ENCODE results near the gene TLE4. TPM values are rescaled to one million over a fixed set of nuclear protein-coding genes. Genes with fewer than 3 reads are reported as not detected.

Gene TLE4
- total RNA-seq, 4 donors from 2014 or later = 30.5 to 66.2 (median 46.4) TPM

GRCh38 chr9:79621916-79622575 lies 50.3 kb downstream of the TLE4 start:
- TF ChIP-seq POLR2AphosphoS5 (IDR thresholded peaks at IDR 0.05) (no peak), POLR2A (IDR thresholded peaks at IDR 0.05) (no peak), EP300 (IDR thresholded peaks at IDR 0.05) (no peak)
- TF ChIP-seq, protein P1, sequence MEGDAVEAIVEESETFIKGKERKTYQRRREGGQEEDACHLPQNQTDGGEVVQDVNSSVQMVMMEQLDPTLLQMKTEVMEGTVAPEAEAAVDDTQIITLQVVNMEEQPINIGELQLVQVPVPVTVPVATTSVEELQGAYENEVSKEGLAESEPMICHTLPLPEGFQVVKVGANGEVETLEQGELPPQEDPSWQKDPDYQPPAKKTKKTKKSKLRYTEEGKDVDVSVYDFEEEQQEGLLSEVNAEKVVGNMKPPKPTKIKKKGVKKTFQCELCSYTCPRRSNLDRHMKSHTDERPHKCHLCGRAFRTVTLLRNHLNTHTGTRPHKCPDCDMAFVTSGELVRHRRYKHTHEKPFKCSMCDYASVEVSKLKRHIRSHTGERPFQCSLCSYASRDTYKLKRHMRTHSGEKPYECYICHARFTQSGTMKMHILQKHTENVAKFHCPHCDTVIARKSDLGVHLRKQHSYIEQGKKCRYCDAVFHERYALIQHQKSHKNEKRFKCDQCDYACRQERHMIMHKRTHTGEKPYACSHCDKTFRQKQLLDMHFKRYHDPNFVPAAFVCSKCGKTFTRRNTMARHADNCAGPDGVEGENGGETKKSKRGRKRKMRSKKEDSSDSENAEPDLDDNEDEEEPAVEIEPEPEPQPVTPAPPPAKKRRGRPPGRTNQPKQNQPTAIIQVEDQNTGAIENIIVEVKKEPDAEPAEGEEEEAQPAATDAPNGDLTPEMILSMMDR (IDR thresholded peaks at IDR 0.05) = no peak
- no peaks in the 10 kb centered on the region for H3K27me3 ChIP-seq
- H3K27ac ChIP-seq = no peak overlapping the region
- H3K36me3 ChIP-seq = no peaks in the 10 kb centered on the region
- no peak for ATAC-seq
- no peak overlapping the region for H3K4me3 ChIP-seq
- peaks cover 4 to 26% (median 5%) of the 10 kb centered on the region in 3 donors for H3K4me1 ChIP-seq
- H3K9me3 ChIP-seq = no peaks in the 10 kb centered on the region

GRCh38 chr9:79623799-79624721 lies 52.3 kb downstream of the TLE4 start:
- H3K36me3 ChIP-seq = no peaks in the 10 kb centered on the region
- no peak overlapping the region for H3K4me3 ChIP-seq
- no peaks in the 10 kb centered on the region for H3K27me3 ChIP-seq
- TF ChIP-seq, protein P1 (IDR thresholded peaks at IDR 0.05) = no peak
- TF ChIP-seq POLR2A (IDR thresholded peaks at IDR 0.05) (no peak), EP300 (IDR thresholded peaks at IDR 0.05) (no peak), POLR2AphosphoS5 (IDR thresholded peaks at IDR 0.05) (no peak)
- peak; percentile 55 for ATAC-seq
- H3K27ac ChIP-seq = no peak overlapping the region
- peaks cover 0 to 15% (median 0%) of the 10 kb centered on the region in 3 donors for H3K4me1 ChIP-seq
- H3K9me3 ChIP-seq = no peaks in the 10 kb centered on the region
- 77 to 89% methylated on average over 5 to 6 of the region's 6 CpGs for WGBS, 2 donors (ENCODE audit: low coverage in 1 of 2)

DNA sequence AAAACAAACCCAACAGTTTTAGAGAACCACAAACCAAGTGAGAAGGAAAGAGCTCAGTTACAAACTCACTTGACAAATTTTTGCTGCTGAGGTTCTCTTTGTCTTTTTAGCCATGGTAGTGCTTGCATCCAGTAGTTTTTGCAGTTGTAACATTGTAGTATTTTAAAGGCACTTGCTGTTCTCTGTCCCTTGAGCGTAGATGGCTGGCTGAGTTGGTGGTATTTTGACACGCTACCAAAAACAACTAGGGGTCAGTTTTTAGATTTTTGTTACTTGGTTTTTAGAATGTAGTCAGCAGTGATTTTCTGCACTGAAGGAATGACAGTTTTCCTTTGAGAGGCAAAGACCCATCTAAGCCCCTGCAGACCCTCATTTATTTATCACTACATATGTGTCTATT lies 58.0 kb downstream of the TLE4 start:
- no peak for TF ChIP-seq POLR2A (IDR thresholded peaks at IDR 0.05)
- no peak for TF ChIP-seq EP300 (IDR thresholded peaks at IDR 0.05)
- TF ChIP-seq, protein P1 (IDR thresholded peaks at IDR 0.05) = no peak
- TF ChIP-seq POLR2AphosphoS5 (IDR thresholded peaks at IDR 0.05) = no peak
- no peak for ATAC-seq
- Histone ChIP-seq H3K9me3 (no peaks in the 10 kb centered on the region), H3K27ac (no peak overlapping the region), H3K27me3 (no peaks in the 10 kb centered on the region), H3K36me3 (no peaks in the 10 kb centered on the region), H3K4me3 (no peak overlapping the region), H3K4me1 (no peaks in the 10 kb centered on the region)
- 86 to 100% methylated on average over 2 of the region's 2 CpGs for WGBS, 2 donors (ENCODE audit: low coverage in 1 of 2)

DNA sequence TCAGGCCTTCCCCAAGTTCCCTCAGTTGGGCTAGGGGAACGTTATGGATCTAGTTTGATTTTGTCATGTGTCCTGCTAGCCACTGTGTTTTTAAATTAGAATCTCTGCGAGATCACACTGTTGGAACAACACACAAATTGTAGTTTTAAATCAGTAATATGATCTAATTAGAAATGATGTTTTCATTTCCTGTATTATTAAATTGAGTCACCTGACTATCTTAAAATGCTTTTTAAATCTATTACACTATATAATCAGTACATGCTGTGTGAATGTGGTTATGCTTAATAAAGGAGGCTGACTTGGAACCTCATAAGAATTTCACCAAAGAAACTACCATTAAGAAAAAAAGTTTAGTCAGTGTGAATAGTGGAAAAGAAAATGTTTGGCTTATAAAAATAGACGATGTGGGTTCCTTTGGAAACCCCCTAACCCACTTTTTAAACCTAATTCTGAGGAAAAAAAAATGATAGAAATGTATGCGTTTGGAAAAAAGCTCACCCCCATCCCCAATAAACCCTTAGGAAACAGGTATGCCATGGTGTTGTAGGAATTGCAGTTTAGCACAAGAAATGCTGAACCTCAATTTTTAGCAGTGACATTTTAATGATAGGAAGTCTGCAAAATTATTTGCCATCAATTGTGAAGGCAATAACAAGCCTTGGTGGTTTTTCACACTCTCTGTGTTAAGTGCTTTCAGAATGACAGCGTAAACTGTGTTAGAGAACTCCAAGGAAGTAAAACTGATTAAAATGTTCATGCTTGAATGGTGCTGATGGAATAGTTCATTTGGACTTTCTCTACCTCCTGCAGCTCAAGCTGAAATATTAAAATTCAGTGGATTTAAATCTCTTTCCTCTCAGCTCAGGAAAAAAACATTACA lies 59.0 kb downstream of the TLE4 start:
- Histone ChIP-seq H3K4me3 (no peak overlapping the region), H3K36me3 (no peaks in the 10 kb centered on the region), H3K4me1 (no peaks in the 10 kb centered on the region), H3K27me3 (no peaks in the 10 kb centered on the region), H3K27ac (no peak overlapping the region), H3K9me3 (no peaks in the 10 kb centered on the region)
- ATAC-seq = no peak
- WGBS, 2 donors (ENCODE audit: low coverage in 1 of 2) = 79 to 81% methylated on average over 5 of the region's 5 CpGs
- no peak for TF ChIP-seq EP300 (IDR thresholded peaks at IDR 0.05)
- no peak for TF ChIP-seq POLR2A (IDR thresholded peaks at IDR 0.05)
- TF ChIP-seq, protein P1 (IDR thresholded peaks at IDR 0.05) = no peak
- TF ChIP-seq POLR2AphosphoS5 (IDR thresholded peaks at IDR 0.05) = no peak
